ENCODE results near the gene NFATC4. TPM values are rescaled to one million over a fixed set of nuclear protein-coding genes. Genes with fewer than 3 reads are reported as not detected.

The NFATC4 gene
- total and polyA plus RNA-seq, 2 donors (not counting 1 experiment from before 2014, with no cell fraction given), result 3.1 to 7.6 TPM

GRCh38 chr14:24406416-24406815 lies 38.4 kb downstream of the NFATC4 start:
- ATAC-seq (ENCODE audit: low read depth) (no peak), DNase-seq (no peak)
- Histone ChIP-seq H4K20me1 (ENCODE audit: control insufficient read depth, insufficient read depth, low read length, poor library complexity, severe bottlenecking) (no peaks in the 10 kb centered on the region), H3K4me1 (ENCODE audit: control insufficient read depth in 2 of 2, insufficient read depth in 2 of 2, low read length in 2 of 2) (no peaks in the 10 kb centered on the region), H2AFZ (ENCODE audit: insufficient read depth, low read depth, low read length, poor library complexity, severe bottlenecking) (no peak overlapping the region), H3K79me2 (ENCODE audit: control insufficient read depth, insufficient read depth, low read length) (no peaks in the 10 kb centered on the region), H3K4me3 (ENCODE audit: control extremely low read depth in 1 of 5, extremely low read depth in 1 of 5, insufficient read depth in 1 of 5, low read depth in 2 of 5, low read length in 4 of 5) (no peak overlapping the region), H3K36me3 (replicated peaks in 1 of 2; ENCODE audit: control extremely low read depth in 1 of 2, control insufficient read depth in 1 of 2, extremely low read depth in 1 of 2, insufficient read depth in 2 of 2, low read length in 1 of 2) (no peaks in the 10 kb centered on the region), H3K27ac (ENCODE audit: low read length in 2 of 2) (no peak overlapping the region), H3K9ac (ENCODE audit: low read length) (no peak overlapping the region), H3K9me3 (ENCODE audit: control extremely low read depth in 1 of 3, control insufficient read depth in 2 of 3, insufficient read depth in 1 of 3, low read length in 2 of 3) (peaks cover 0 to 3% (median 0%) of the 10 kb centered on the region in 3 donors), H3K4me2 (replicated peaks; ENCODE audit: low read depth, low read length, poor library complexity, severe bottlenecking) (no peak overlapping the region), H3K27me3 (replicated peaks in 1 of 4; ENCODE audit: control extremely low read depth in 1 of 4, control insufficient read depth in 3 of 4, insufficient read depth in 4 of 4, low read length in 3 of 4) (peaks cover 0 to 16% (median 8%) of the 10 kb centered on the region in 4 experiments)
- TF ChIP-seq, protein P1, sequence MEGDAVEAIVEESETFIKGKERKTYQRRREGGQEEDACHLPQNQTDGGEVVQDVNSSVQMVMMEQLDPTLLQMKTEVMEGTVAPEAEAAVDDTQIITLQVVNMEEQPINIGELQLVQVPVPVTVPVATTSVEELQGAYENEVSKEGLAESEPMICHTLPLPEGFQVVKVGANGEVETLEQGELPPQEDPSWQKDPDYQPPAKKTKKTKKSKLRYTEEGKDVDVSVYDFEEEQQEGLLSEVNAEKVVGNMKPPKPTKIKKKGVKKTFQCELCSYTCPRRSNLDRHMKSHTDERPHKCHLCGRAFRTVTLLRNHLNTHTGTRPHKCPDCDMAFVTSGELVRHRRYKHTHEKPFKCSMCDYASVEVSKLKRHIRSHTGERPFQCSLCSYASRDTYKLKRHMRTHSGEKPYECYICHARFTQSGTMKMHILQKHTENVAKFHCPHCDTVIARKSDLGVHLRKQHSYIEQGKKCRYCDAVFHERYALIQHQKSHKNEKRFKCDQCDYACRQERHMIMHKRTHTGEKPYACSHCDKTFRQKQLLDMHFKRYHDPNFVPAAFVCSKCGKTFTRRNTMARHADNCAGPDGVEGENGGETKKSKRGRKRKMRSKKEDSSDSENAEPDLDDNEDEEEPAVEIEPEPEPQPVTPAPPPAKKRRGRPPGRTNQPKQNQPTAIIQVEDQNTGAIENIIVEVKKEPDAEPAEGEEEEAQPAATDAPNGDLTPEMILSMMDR (IDR thresholded peaks at IDR 0.05), result no peak
- no peak for TF ChIP-seq EZH2 (IDR thresholded peaks at IDR 0.05; ENCODE audit: borderline replicate concordance, insufficient read depth, low read depth, low read length, poor library complexity, severe bottlenecking)
- ChIA-PET CTCF (interaction anchor here (1.7 to 3.0 kb wide), 2 partner anchors 41 to 73 kb away, joined by 7 to 13 read pairs; no protein-coding TSS in a partner anchor), POLR2A (no interaction called here)
- intact Hi-C loops (cut with micrococcal nuclease), result no loop called here
- WGBS (ENCODE audit: insufficient coverage), result 92% methylated on average over 6 of the region's 6 CpGs
- Mint-ChIP-seq H3K27ac (no peak overlapping the region), H3K4me3 (no peak overlapping the region), H3K9me3 (ENCODE audit: insufficient read depth) (no peaks in the 10 kb centered on the region), H3K27me3 (peaks cover 38% of the 10 kb centered on the region), H3K4me1 (no peaks in the 10 kb centered on the region)

- ATAC-seq (ENCODE audit: low read depth) (no peak), DNase-seq (no peak)
- TF ChIP-seq, protein P1 (IDR thresholded peaks at IDR 0.05), result no peak
- no peak for TF ChIP-seq EZH2 (IDR thresholded peaks at IDR 0.05; ENCODE audit: borderline replicate concordance, insufficient read depth, low read depth, low read length, poor library complexity, severe bottlenecking)
- intact Hi-C loops (cut with micrococcal nuclease), result no loop called here
- H2AFZ ChIP-seq (ENCODE audit: insufficient read depth, low read depth, low read length, poor library complexity, severe bottlenecking), result no peak overlapping the region
- peaks cover 0 to 14% (median 8%) of the 10 kb centered on the region in 4 experiments for H3K27me3 ChIP-seq (replicated peaks in 1 of 4; ENCODE audit: control extremely low read depth in 1 of 4, control insufficient read depth in 3 of 4, insufficient read depth in 4 of 4, low read length in 3 of 4)
- peaks cover 0 to 3% (median 0%) of the 10 kb centered on the region in 3 donors for H3K9me3 ChIP-seq (ENCODE audit: control extremely low read depth in 1 of 3, control insufficient read depth in 2 of 3, insufficient read depth in 1 of 3, low read length in 2 of 3)
- no peak overlapping the region for H3K27ac ChIP-seq (ENCODE audit: low read length in 2 of 2)
- H3K4me2 ChIP-seq (replicated peaks; ENCODE audit: low read depth, low read length, poor library complexity, severe bottlenecking), result no peak overlapping the region
- no peaks in the 10 kb centered on the region for H4K20me1 ChIP-seq (ENCODE audit: control insufficient read depth, insufficient read depth, low read length, poor library complexity, severe bottlenecking)
- no peaks in the 10 kb centered on the region for H3K4me1 ChIP-seq (ENCODE audit: control insufficient read depth in 2 of 2, insufficient read depth in 2 of 2, low read length in 2 of 2)
- no peak overlapping the region for H3K4me3 Mint-ChIP-seq
- ChIA-PET CTCF (interaction anchor here (0.7 to 3.0 kb wide), 3 partner anchors 23 to 75 kb away, joined by 3 to 13 read pairs (median 7); no protein-coding TSS in a partner anchor), POLR2A (no interaction called here)
- no peaks in the 10 kb centered on the region for H3K79me2 ChIP-seq (ENCODE audit: control insufficient read depth, insufficient read depth, low read length)
- no peaks in the 10 kb centered on the region for H3K4me1 Mint-ChIP-seq
- 92% methylated on average over 18 of the region's 18 CpGs for WGBS (ENCODE audit: insufficient coverage)
- no peak overlapping the region for H3K27ac Mint-ChIP-seq
- no peaks in the 10 kb centered on the region for H3K9me3 Mint-ChIP-seq (ENCODE audit: insufficient read depth)
- H3K4me3 ChIP-seq (ENCODE audit: control extremely low read depth in 1 of 5, extremely low read depth in 1 of 5, insufficient read depth in 1 of 5, low read depth in 2 of 5, low read length in 4 of 5), result no peak overlapping the region
- H3K27me3 Mint-ChIP-seq, result peaks cover 33% of the 10 kb centered on the region
- H3K36me3 ChIP-seq (replicated peaks in 1 of 2; ENCODE audit: control extremely low read depth in 1 of 2, control insufficient read depth in 1 of 2, extremely low read depth in 1 of 2, insufficient read depth in 2 of 2, low read length in 1 of 2), result no peaks in the 10 kb centered on the region
- H3K9ac ChIP-seq (ENCODE audit: low read length), result no peak overlapping the region
Measured at GRCh38 chr14:24407608-24408325, 39.8 kb downstream of the NFATC4 start.

Data from B cell (primary cell).